ENCODE data around the gene C2orf49. TPM values are rescaled to one million over a fixed set of nuclear protein-coding genes. Genes with fewer than 3 reads are reported as not detected.

C2orf49 gene
- total RNA-seq, 1 experiment from 2014 or later = 11.6 TPM

- ATAC-seq (no peak), DNase-seq (no peak)
- ChIA-PET POLR2A (ENCODE audit: unreplicated experiment) (no interaction called here), CTCF (no interaction called here)
- intact Hi-C loops (cut with micrococcal nuclease) = no loop called here
- BruUV-seq (replicated peaks) = no TSS peak
- Histone ChIP-seq H3K36me3 (ENCODE audit: low read depth, low read length) (peaks cover 70% of the 10 kb centered on the region), H3K9ac (ENCODE audit: low read length) (no peak overlapping the region), H3K4me3 (ENCODE audit: low read length) (no peak overlapping the region), H3F3A (ENCODE audit: low read length, unreplicated experiment) (no peaks in the 10 kb centered on the region), H3K27ac (ENCODE audit: low read length) (no peak overlapping the region), H3K27me3 (ENCODE audit: low read length) (no peaks in the 10 kb centered on the region), H3K4me1 (ENCODE audit: insufficient read depth, low read length) (peaks cover 61% of the 10 kb centered on the region), H2AFZ (ENCODE audit: low read length) (no peak overlapping the region), H3K4me2 (ENCODE audit: low read length) (no peak overlapping the region), H3K9me2 (replicated peaks; ENCODE audit: low read length) (no peaks in the 10 kb centered on the region), H4K20me1 (ENCODE audit: low read length) (peaks cover 13% of the 10 kb centered on the region; the same call in 1 of the 2 replicates), H3K9me3 (ENCODE audit: low read length) (no peaks in the 10 kb centered on the region), H3K79me2 (ENCODE audit: low read length) (peaks cover 97% of the 10 kb centered on the region)
- TF ChIP-seq CTCF (conservative IDR thresholded peaks at IDR 0.05; ENCODE audit: low read depth, low read length) (no peak), EZH2 (IDR thresholded peaks at IDR 0.05; ENCODE audit: low read length, unreplicated experiment) (no peak), EZH2phosphoT487 (IDR thresholded peaks at IDR 0.05; ENCODE audit: borderline replicate concordance, low read length) (no peak)
These were observed 46.9 kb downstream of the C2orf49 start for GRCh38 chr2:105384216-105384615.

- no peaks in the 10 kb centered on the region for H3K27me3 ChIP-seq (ENCODE audit: low read length)
- H4K20me1 ChIP-seq (ENCODE audit: low read length) = peaks cover 14% of the 10 kb centered on the region; the same call in 1 of the 2 replicates
- peaks cover 73% of the 10 kb centered on the region for H3K36me3 ChIP-seq (ENCODE audit: low read depth, low read length)
- no TSS peak for BruUV-seq (replicated peaks)
- H3K4me2 ChIP-seq (ENCODE audit: low read length) = no peak overlapping the region
- H3K9me2 ChIP-seq (replicated peaks; ENCODE audit: low read length) = no peaks in the 10 kb centered on the region
- peaks cover 62% of the 10 kb centered on the region for H3K4me1 ChIP-seq (ENCODE audit: insufficient read depth, low read length)
- ChIA-PET CTCF (no interaction called here), POLR2A (ENCODE audit: unreplicated experiment) (no interaction called here)
- H3K9ac ChIP-seq (ENCODE audit: low read length) = 0 out of 2 replicates have a peak overlapping the region, but pooled peaks have one; percentile 2
- ATAC-seq (no peak), DNase-seq (no peak)
- no peak overlapping the region for H2AFZ ChIP-seq (ENCODE audit: low read length)
- H3K79me2 ChIP-seq (ENCODE audit: low read length) = peaks cover 97% of the 10 kb centered on the region
- no peak overlapping the region for H3K4me3 ChIP-seq (ENCODE audit: low read length)
- intact Hi-C loops (cut with micrococcal nuclease) = no loop called here
- H3K27ac ChIP-seq (ENCODE audit: low read length) = no peak overlapping the region; the same call in 1 of the 2 replicates
- H3F3A ChIP-seq (ENCODE audit: low read length, unreplicated experiment) = no peaks in the 10 kb centered on the region
- H3K9me3 ChIP-seq (ENCODE audit: low read length) = no peaks in the 10 kb centered on the region
- no peak for TF ChIP-seq EZH2 (IDR thresholded peaks at IDR 0.05; ENCODE audit: low read length, unreplicated experiment)
- no peak for TF ChIP-seq EZH2phosphoT487 (IDR thresholded peaks at IDR 0.05; ENCODE audit: borderline replicate concordance, low read length)
- TF ChIP-seq CTCF (conservative IDR thresholded peaks at IDR 0.05; ENCODE audit: low read depth, low read length) = no peak
These were observed 47.5 kb downstream of the C2orf49 start for GRCh38 chr2:105384861-105385260.

DNA sequence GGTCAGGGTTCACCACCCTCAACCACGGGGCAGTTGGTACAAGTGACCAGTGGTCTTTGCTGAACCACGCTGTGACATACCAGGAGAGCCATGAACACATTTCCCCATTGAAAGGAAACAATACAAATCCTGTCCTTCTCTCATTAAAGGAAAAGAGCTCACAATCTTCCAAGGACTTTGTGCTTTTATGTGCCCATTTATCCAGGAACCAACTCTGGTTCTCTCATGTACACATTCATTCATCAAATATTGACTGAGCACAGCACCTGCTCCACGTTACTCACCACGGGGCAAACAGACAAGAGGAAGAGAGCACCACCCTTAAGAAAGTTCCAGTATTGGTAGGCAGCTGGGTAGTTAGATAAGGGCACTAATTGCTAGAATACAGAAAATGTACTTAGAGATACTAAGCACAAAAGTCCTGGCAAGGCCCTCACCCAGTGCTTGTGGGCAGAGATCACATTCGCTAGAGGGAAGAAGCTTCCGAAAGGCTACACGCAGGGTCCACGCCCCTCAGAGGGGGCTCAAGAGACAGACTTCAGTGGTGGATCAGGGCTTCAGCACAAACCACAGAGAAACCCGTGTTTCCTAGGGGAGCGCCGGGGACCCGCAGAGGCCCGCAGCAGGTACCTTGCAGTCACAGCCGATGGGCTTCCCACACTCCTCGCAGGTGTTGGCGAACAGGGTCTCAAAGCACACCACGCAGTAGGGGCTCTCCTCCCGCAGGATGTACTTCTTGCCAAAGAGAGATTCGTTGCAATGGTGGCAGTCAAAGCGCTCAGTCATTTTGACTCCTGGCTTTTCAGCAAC lies 48.6 kb downstream of the C2orf49 start:
- Histone ChIP-seq H3K36me3 (ENCODE audit: low read depth, low read length) (peaks cover 74% of the 10 kb centered on the region), H3F3A (ENCODE audit: low read length, unreplicated experiment) (no peaks in the 10 kb centered on the region)
- POLR2A ChIA-PET (ENCODE audit: unreplicated experiment) = interaction anchor here (0.5 to 0.6 kb wide), 2 partner anchors 12 to 17 kb away, joined by 3 to 5 read pairs; no protein-coding TSS in a partner anchor

More for the DNA sequence above, 48.6 kb downstream of the C2orf49 start:
- Histone ChIP-seq H2AFZ (ENCODE audit: low read length) (no peak overlapping the region), H3K9me3 (ENCODE audit: low read length) (no peaks in the 10 kb centered on the region), H4K20me1 (ENCODE audit: low read length) (peaks cover 16% of the 10 kb centered on the region; the same call in 1 of the 2 replicates), H3K4me2 (ENCODE audit: low read length) (peak overlapping the region; percentile 23), H3K79me2 (ENCODE audit: low read length) (peaks cover 97% of the 10 kb centered on the region), H3K27me3 (ENCODE audit: low read length) (no peaks in the 10 kb centered on the region), H3K9me2 (replicated peaks; ENCODE audit: low read length) (no peaks in the 10 kb centered on the region), H3K4me1 (ENCODE audit: insufficient read depth, low read length) (peaks cover 59% of the 10 kb centered on the region), H3K4me3 (ENCODE audit: low read length) (no peak overlapping the region), H3K27ac (ENCODE audit: low read length) (peak overlapping the region; percentile 65), H3K9ac (ENCODE audit: low read length) (0 out of 2 replicates have a peak overlapping the region, but pooled peaks have one; percentile 5)
- DNase-seq (peak; percentile 70), ATAC-seq (peak; percentile 65)
- CTCF ChIA-PET = interaction anchor here (0.6 kb wide), 1 partner anchor 296 kb away, joined by 14 read pairs; no protein-coding TSS in a partner anchor
- TF ChIP-seq CTCF (conservative IDR thresholded peaks at IDR 0.05; ENCODE audit: low read depth, low read length) (no peak), EZH2phosphoT487 (IDR thresholded peaks at IDR 0.05; ENCODE audit: borderline replicate concordance, low read length) (no peak), EZH2 (IDR thresholded peaks at IDR 0.05; ENCODE audit: low read length, unreplicated experiment) (no peak)
- BruUV-seq (replicated peaks) = no TSS peak
- intact Hi-C loops (cut with micrococcal nuclease) = no loop called here

Data from PC-3 (cell line).